ENCODE measurements around the gene TMEM201.

- no peak for TF ChIP-seq CTCF (conservative IDR thresholded peaks at IDR 0.05 in 1 of 2, IDR thresholded peaks at IDR 0.05 in 1 of 2; ENCODE audit: extremely low read depth in 1 of 2, insufficient read depth in 1 of 2, low read depth in 1 of 2, low read length in 2 of 2)
- no peak for TF ChIP-seq EZH2 (IDR thresholded peaks at IDR 0.05; ENCODE audit: borderline replicate concordance, low read length)
Observed at GRCh38 chr1:9603307-9603706, 14.6 kb downstream of the TMEM201 start.
